ENCODE results near the gene OPA3. TPM values are rescaled to one million over a fixed set of nuclear protein-coding genes. Genes with fewer than 3 reads are reported as not detected.

Gene OPA3
- total RNA-seq, 1 experiment from 2014 or later, result 10.1 TPM

- TF ChIP-seq EMX1 (CRISPR knock-in tag; IDR thresholded peaks at IDR 0.05) (no peak), E2F5 (CRISPR knock-in tag; IDR thresholded peaks at IDR 0.05) (no peak)
These were observed 13.0 kb upstream of the OPA3 start (continued) for GRCh38 chr19:45597425-45598111.

GRCh38 chr19:45595814-45596213 is 11.2 kb upstream of the OPA3 start:
- no peak overlapping the region for H3K27ac Mint-ChIP-seq
- no peak overlapping the region for H3K4me3 Mint-ChIP-seq
- ChIA-PET CTCF (interaction anchor here (0.7 to 3.7 kb wide), 4 partner anchors 37 to 110 kb away, joined by 3 to 18 read pairs (median 4); no protein-coding TSS in a partner anchor), POLR2A (no interaction called here)
- H3K36me3 Mint-ChIP-seq, result no peaks in the 10 kb centered on the region
- no peak for DNase-seq (ENCODE audit: low spot score)
- ATAC-seq, result no peak
- H3K27me3 Mint-ChIP-seq (ENCODE audit: low read depth), result peaks cover 84% of the 10 kb centered on the region
- H3K4me1 Mint-ChIP-seq, result peaks cover 48% of the 10 kb centered on the region
- H3K9me3 Mint-ChIP-seq, result no peaks in the 10 kb centered on the region
- TF ChIP-seq ERG (CRISPR knock-in tag; IDR thresholded peaks at IDR 0.05) (no peak), JUN (CRISPR knock-in tag; IDR thresholded peaks at IDR 0.05) (no peak), FOXP4 (CRISPR knock-in tag; IDR thresholded peaks at IDR 0.05) (no peak)

GRCh38 chr19:45593520-45593919 is 8.9 kb upstream of the OPA3 start:
- Mint-ChIP-seq H3K27ac (no peak overlapping the region), H3K27me3 (ENCODE audit: low read depth) (peaks cover 83% of the 10 kb centered on the region), H3K9me3 (no peaks in the 10 kb centered on the region), H3K36me3 (no peaks in the 10 kb centered on the region), H3K4me3 (no peak overlapping the region), H3K4me1 (peaks cover 27% of the 10 kb centered on the region)
- CTCF ChIA-PET, result interaction anchor here (3.7 kb wide), 1 partner anchor 49 kb away, joined by 18 read pairs; no protein-coding TSS in a partner anchor
- no peak for TF ChIP-seq CBFB (CRISPR knock-in tag; IDR thresholded peaks at IDR 0.05; ENCODE audit: low read depth)
- no peak for TF ChIP-seq JUN (CRISPR knock-in tag; IDR thresholded peaks at IDR 0.05)
- no peak for TF ChIP-seq ELF4 (CRISPR knock-in tag; IDR thresholded peaks at IDR 0.05; ENCODE audit: low read depth)
- no peak for TF ChIP-seq PRDM15 (CRISPR knock-in tag; IDR thresholded peaks at IDR 0.05)
- no peak for TF ChIP-seq FOXJ3 (CRISPR knock-in tag; IDR thresholded peaks at IDR 0.05; ENCODE audit: borderline replicate concordance)
- no peak for TF ChIP-seq MYBL2 (CRISPR knock-in tag; IDR thresholded peaks at IDR 0.05)
- TF ChIP-seq ESRRA (CRISPR knock-in tag; IDR thresholded peaks at IDR 0.05; ENCODE audit: borderline replicate concordance), result no peak
- TF ChIP-seq STAT6 (CRISPR knock-in tag; conservative IDR thresholded peaks at IDR 0.05; ENCODE audit: low read depth), result no peak
- DNase-seq (ENCODE audit: low spot score) (no peak), ATAC-seq (no peak)
- POLR2A ChIA-PET, result interaction anchor here (0.7 kb wide), 1 partner anchor 85 kb away, joined by 4 read pairs; no protein-coding TSS in a partner anchor

All from WTC11 (cell line).